Kidney (tissue), 14 donors: ENCODE results near the gene GHSR. TPM values are rescaled to one million over a fixed set of nuclear protein-coding genes. Genes with fewer than 3 reads are reported as not detected.

Experiments used
- DNase-seq, 5 donors: peaks; one replicate each; pipeline ENCODE4 v3.0.0-alpha.2; 2013 to 2020
- FAIRE-seq: peaks from 2 replicates; lab custom pipeline; 2012; peaks lifted over from hg19 to GRCh38; lab: Jason Lieb, UNC
- H3K27ac ChIP-seq, 2 donors: one replicate each; pipeline ENCODE4 v1.7.0; 2013; ENCODE audit warnings: low read depth in 2 of 2, low read length in 2 of 2, inconsistent platforms in 1 of 2
- H3K27me3 ChIP-seq: one replicate; pipeline ENCODE4 v1.7.1; 2013; ENCODE audit warnings: low read length, inconsistent platforms; ENCODE audit not compliant: control insufficient read depth, insufficient read depth
- H3K36me3 ChIP-seq, 3 donors: one replicate each; pipeline versions ENCODE4 v1.7.0 to v1.7.1; 2013; ENCODE audit warnings: low read length in 3 of 3, control low read depth in 1 of 3, inconsistent platforms in 1 of 3; ENCODE audit not compliant: insufficient read depth in 3 of 3, control insufficient read depth in 2 of 3
- H3K4me1 ChIP-seq, 3 donors: one replicate each; pipeline versions ENCODE4 v1.7.0 to v1.7.1; 2013; ENCODE audit warnings: low read length in 3 of 3, inconsistent platforms in 1 of 3, low read depth in 1 of 3; ENCODE audit not compliant: control insufficient read depth in 2 of 3, insufficient read depth in 2 of 3
- H3K4me3 ChIP-seq, 3 donors: one replicate each; pipeline versions ENCODE4 v1.7.0 to v1.8.1; 2013; ENCODE audit warnings: low read length in 3 of 3, control low read depth in 1 of 3, inconsistent platforms in 1 of 3
- H3K9ac ChIP-seq, 3 donors: one replicate each; pipeline versions ENCODE4 v1.7.0 to v1.7.1; 2013; ENCODE audit warnings: low read length in 3 of 3, control low read depth in 1 of 3, inconsistent platforms in 1 of 3
- H3K9me3 ChIP-seq, 3 donors: one replicate each; pipeline versions ENCODE4 v1.7.0 to v1.7.1; 2013; ENCODE audit warnings: low read length in 3 of 3, control low read depth in 1 of 3, inconsistent platforms in 1 of 3; ENCODE audit not compliant: control insufficient read depth in 2 of 3, insufficient read depth in 1 of 3
- intact Hi-C: fragments of 100-400 bp; cut with DNase I; formaldehyde crosslinking; loops from one replicate; pipeline ENCODE4 v1.11.1; 2022
- polyA plus RNA-seq: library from polyadenylated mRNA; stranded (reverse); fragments of 350-450 nt; fragmentation: Illumina TruSeq; extraction: RNeasy Lipid Tissue Mini Kit (QIAGEN cat#74804); gene quantifications from one replicate; pipeline ENCODE4 v1.2.3, GENCODE V29; 2014; ENCODE audit warnings: low read depth, low replicate concordance; ENCODE audit not compliant: insufficient read depth
- total RNA-seq: library from RNA; stranded (reverse); fragmentation: NEBNext Ultra II Directional; extraction: Animal tissue kit (Norgen Biotek cat#: 25700); gene quantifications from one replicate; pipeline ENCODE4 v1.2.1, GENCODE V29; 2021
- TF ChIP-seq, protein P1 (sequence below): IDR thresholded peaks from 3 replicates; pipeline ENCODE4 v1.5.1; 2012; ENCODE audit warnings: mild to moderate bottlenecking, moderate library complexity, borderline replicate concordance; ENCODE audit not compliant: insufficient read depth; ENCODE audit errors: extremely low read depth
- donor health status: control.
- donor health status: control.
- donor health status: control.
- donor health status: control.
- donor health status: control.
- donor health status: DM: yes; HTN: yes; CAD: no.
- donor health status: Normal renal cell carcinoma (clear cell type).

GHSR gene
- total and polyA plus RNA-seq, 2 donors from 2014 or later: not detected

DNA sequence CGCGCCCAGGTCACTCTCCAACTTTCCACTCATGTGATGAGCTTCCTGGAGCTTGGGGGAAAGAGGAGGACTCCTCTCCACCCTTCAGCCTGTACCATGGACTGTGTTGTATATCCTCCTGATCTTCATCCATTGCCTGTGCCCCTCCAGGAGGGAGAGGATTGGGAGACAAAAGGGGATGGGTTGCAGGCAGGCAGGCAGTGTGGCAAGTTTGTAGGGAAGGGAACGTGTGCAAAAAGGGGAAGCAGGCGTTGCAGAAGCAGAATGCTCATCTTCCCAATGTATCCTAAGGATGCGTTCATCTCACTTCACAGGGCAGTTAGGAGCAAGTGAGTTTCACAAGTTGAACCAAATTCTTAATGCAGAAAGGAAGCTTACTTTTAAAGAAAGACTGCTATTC is 28.1 kb upstream of the GHSR start:
- Histone ChIP-seq H3K9ac (no peak overlapping the region), H3K9me3 (no peaks in the 10 kb centered on the region), H3K27ac (no peak overlapping the region), H3K4me3 (peak overlapping the region in 1 of 3 donors; percentile 72), H3K27me3 (no peaks in the 10 kb centered on the region), H3K4me1 (no peaks in the 10 kb centered on the region), H3K36me3 (no peaks in the 10 kb centered on the region)
- FAIRE-seq (no peak), DNase-seq (no peak)
- intact Hi-C loops: no loop called here
- TF ChIP-seq, protein P1, sequence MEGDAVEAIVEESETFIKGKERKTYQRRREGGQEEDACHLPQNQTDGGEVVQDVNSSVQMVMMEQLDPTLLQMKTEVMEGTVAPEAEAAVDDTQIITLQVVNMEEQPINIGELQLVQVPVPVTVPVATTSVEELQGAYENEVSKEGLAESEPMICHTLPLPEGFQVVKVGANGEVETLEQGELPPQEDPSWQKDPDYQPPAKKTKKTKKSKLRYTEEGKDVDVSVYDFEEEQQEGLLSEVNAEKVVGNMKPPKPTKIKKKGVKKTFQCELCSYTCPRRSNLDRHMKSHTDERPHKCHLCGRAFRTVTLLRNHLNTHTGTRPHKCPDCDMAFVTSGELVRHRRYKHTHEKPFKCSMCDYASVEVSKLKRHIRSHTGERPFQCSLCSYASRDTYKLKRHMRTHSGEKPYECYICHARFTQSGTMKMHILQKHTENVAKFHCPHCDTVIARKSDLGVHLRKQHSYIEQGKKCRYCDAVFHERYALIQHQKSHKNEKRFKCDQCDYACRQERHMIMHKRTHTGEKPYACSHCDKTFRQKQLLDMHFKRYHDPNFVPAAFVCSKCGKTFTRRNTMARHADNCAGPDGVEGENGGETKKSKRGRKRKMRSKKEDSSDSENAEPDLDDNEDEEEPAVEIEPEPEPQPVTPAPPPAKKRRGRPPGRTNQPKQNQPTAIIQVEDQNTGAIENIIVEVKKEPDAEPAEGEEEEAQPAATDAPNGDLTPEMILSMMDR: no peak

DNA sequence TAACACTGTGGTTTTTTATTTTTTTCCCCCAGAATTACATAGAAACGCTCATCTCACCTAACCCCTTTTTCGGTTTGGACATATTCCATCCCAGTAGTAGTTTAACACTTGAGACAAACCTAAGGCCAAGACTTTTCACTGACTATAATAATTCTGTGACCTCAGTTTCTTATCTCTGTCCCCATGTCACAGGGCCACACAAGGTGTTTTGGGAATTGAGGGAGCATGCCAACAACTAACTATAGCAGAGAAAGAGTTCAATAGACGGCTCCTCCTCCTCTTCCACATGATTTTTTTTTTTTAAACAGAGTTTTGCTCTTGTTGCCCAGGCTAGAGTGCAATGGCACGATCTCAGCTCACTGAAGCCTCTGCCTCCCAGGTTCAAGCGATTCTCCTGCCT is 27.4 kb upstream of the GHSR start:
- Histone ChIP-seq H3K9ac (no peak overlapping the region), H3K9me3 (no peaks in the 10 kb centered on the region), H3K4me3 (no peak overlapping the region), H3K27ac (no peak overlapping the region), H3K27me3 (no peaks in the 10 kb centered on the region), H3K36me3 (no peaks in the 10 kb centered on the region), H3K4me1 (no peaks in the 10 kb centered on the region)
- DNase-seq: no peak
- intact Hi-C loops: no loop called here
- TF ChIP-seq, protein P1: no peak
- FAIRE-seq: no peak

DNA sequence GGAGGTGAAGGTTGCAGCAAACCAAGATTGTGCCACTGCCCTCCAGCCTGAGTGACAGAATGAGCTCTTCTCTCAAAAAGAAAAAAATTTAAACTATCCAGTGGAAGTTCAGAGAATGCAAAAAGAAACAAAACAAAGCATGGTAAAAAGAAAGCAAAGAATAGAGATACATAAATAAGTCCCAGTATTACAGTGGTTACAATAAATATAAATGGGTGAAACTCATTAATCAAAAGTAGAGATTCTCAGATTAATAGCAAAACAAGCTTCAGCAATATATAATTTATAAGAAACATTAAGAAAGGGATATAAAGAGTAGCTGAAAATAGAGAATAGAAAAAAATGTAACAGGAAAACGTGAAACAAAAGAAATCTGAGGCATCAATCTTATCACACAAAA is 23.6 kb upstream of the GHSR start:
- FAIRE-seq: no peak
- no peaks in the 10 kb centered on the region for H3K27me3 ChIP-seq
- no peak overlapping the region for H3K9ac ChIP-seq
- H3K36me3 ChIP-seq: no peaks in the 10 kb centered on the region
- TF ChIP-seq, protein P1: no peak
- no peaks in the 10 kb centered on the region for H3K9me3 ChIP-seq
- H3K4me3 ChIP-seq: no peak overlapping the region
- H3K27ac ChIP-seq: no peak overlapping the region
- no peak for DNase-seq
- no peaks in the 10 kb centered on the region for H3K4me1 ChIP-seq
- intact Hi-C loops: no loop called here

DNA sequence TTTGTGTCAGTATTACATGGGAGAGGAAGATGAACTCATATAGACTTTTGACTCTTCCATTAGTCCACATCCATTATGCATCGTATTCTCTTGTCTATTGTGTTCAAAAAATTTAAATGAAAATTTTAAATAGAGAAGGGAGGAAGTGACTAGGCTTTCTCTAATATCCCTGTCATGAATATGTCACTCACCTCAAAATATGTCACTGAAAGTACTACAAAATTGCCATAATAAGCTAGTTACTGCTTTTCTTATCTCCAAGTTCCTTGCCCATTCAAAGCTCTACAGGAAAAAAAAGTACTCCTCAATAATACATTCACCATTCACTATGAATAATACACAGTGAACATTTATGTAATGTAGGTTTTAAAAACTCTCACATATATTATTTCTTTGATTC is 22.3 kb upstream of the GHSR start:
- no peaks in the 10 kb centered on the region for H3K36me3 ChIP-seq
- H3K4me3 ChIP-seq: no peak overlapping the region
- DNase-seq (no peak), FAIRE-seq (no peak)
- H3K27me3 ChIP-seq: no peaks in the 10 kb centered on the region
- intact Hi-C loops: no loop called here
- TF ChIP-seq, protein P1: no peak
- H3K4me1 ChIP-seq: no peaks in the 10 kb centered on the region
- H3K27ac ChIP-seq: no peak overlapping the region
- H3K9ac ChIP-seq: no peak overlapping the region
- no peaks in the 10 kb centered on the region for H3K9me3 ChIP-seq
